HFFc6 (cell line): ENCODE results near the gene CPA1. TPM values are rescaled to one million over a fixed set of nuclear protein-coding genes. Genes with fewer than 3 reads are reported as not detected.

Experiments used
- DNase-seq: peaks from one replicate; pipeline ENCODE4 v3.0.0-alpha.2; 2018
- H3K27ac Mint-ChIP-seq: 2 replicates; pipeline ENCODE4 v1.8.0; 2020; ENCODE audit warnings: mild to moderate bottlenecking, mixed read lengths
- H3K27me3 Mint-ChIP-seq: 2 replicates; pipeline ENCODE4 v1.8.0; 2021; ENCODE audit warnings: mild to moderate bottlenecking, moderate library complexity, mixed read lengths; ENCODE audit not compliant: insufficient read depth
- H3K36me3 Mint-ChIP-seq: 2 replicates; pipeline ENCODE4 v1.8.0; 2021; ENCODE audit warnings: low read depth, mixed read lengths
- H3K4me1 Mint-ChIP-seq: 2 replicates; pipeline ENCODE4 v1.8.0; 2020; ENCODE audit warnings: low read depth, mixed read lengths
- H3K4me3 Mint-ChIP-seq: 2 replicates; pipeline ENCODE4 v1.8.0; 2020; ENCODE audit warnings: mild to moderate bottlenecking, moderate library complexity, mixed read lengths
- H3K9me3 Mint-ChIP-seq: 2 replicates; pipeline ENCODE4 v1.8.0; 2020; ENCODE audit warnings: mild to moderate bottlenecking, mixed read lengths
- CTCF ChIP-seq: fragments of 200-600 bp; sonication (generic); IDR thresholded peaks from 2 replicates; pipeline ENCODE4 v1.5.0; 2021; ENCODE audit warnings: antibody characterized with exemption, mild to moderate bottlenecking
- total RNA-seq, 6 experiments: library from RNA; stranded (reverse); fragmentation: NEBNext Ultra II Directional; extraction: Animal tissue kit (Norgen Biotek cat#: 25700); gene quantifications; 2 replicates in 1 of 6; 3 replicates in 5 of 6; pipeline ENCODE4 v1.2.3, GENCODE V29; 2021

Gene CPA1
- total RNA-seq, 6 experiments from 2014 or later: not detected

GRCh38 chr7:130419658-130420057, 39.4 kb downstream of the CPA1 start:
- TF ChIP-seq CTCF: no peak
- Mint-ChIP-seq H3K4me1 (no peaks in the 10 kb centered on the region), H3K27ac (no peak overlapping the region), H3K9me3 (no peaks in the 10 kb centered on the region), H3K27me3 (no peaks in the 10 kb centered on the region), H3K36me3 (no peaks in the 10 kb centered on the region), H3K4me3 (no peak overlapping the region)
- DNase-seq: no peak

DNA sequence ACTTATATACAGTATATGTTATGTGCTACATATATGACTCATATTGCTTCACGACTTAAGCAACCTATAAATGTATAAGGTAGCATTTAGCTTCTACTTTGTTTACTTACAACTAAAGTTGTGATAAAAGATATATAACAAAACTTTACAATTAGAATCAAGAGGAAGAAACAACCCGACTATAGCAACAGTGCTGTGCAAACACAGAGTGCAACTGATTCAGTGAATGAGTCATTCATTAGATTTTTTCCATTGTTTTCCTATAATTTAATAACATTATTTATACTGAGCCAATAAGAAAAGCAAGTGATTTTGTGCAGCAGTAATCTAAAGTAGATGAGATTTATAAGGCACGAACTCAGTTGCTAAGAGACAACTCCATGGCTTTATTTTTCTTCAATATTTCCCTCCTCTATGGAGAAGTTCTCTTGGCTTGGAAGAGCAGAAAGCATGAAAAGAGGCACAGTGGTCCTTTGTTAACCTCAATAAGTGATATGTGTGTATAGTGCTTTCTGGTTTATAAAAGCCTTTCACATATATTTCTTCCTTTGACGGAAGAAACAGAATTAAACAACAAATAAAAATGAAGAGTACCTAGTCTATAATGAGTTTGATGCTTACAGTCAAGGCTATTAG, 40.8 kb downstream of the CPA1 start:
- Mint-ChIP-seq H3K4me3 (no peak overlapping the region), H3K9me3 (no peaks in the 10 kb centered on the region), H3K27me3 (no peaks in the 10 kb centered on the region), H3K36me3 (no peaks in the 10 kb centered on the region), H3K27ac (no peak overlapping the region), H3K4me1 (no peaks in the 10 kb centered on the region)
- no peak for DNase-seq
- no peak for TF ChIP-seq CTCF

- no peaks in the 10 kb centered on the region for H3K9me3 Mint-ChIP-seq
These were observed 41.4 kb downstream of the CPA1 start for GRCh38 chr7:130421684-130422083.

DNA sequence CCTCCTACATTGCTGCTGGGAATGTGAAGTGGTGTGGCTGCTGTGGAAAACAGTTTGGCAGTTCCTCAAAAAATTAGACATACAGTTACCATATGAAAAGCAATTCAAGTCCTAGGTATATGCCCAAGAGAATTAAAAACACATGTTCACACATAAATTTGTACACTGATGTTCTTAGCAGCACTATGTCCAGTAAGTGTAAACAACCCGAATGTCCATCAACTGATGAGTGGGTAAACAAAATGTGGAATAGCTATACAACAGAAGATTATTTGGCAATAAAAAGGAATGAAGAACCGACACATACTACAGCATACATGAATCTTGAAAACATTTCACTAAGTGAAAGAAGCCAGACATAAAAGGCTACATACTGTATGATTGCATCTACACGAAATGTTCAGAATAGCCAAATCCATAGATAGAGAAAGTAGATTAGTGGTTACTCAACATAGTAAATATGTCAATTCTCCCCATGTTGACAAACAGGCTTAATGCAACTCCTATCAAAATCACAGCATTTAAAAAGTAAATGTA, 43.3 kb downstream of the CPA1 start:
- H3K9me3 Mint-ChIP-seq: no peaks in the 10 kb centered on the region
- no peak overlapping the region for H3K27ac Mint-ChIP-seq
- no peak overlapping the region for H3K4me3 Mint-ChIP-seq
- H3K36me3 Mint-ChIP-seq: no peaks in the 10 kb centered on the region
- DNase-seq: no peak
- H3K4me1 Mint-ChIP-seq: no peaks in the 10 kb centered on the region
- no peaks in the 10 kb centered on the region for H3K27me3 Mint-ChIP-seq
- TF ChIP-seq CTCF: no peak

More at GRCh38 chr7:130421684-130422083, 41.4 kb downstream of the CPA1 start:
- DNase-seq: no peak
- Mint-ChIP-seq H3K27ac (no peak overlapping the region), H3K36me3 (no peaks in the 10 kb centered on the region), H3K27me3 (no peaks in the 10 kb centered on the region), H3K4me1 (no peaks in the 10 kb centered on the region), H3K4me3 (no peak overlapping the region)
- TF ChIP-seq CTCF: no peak

DNA sequence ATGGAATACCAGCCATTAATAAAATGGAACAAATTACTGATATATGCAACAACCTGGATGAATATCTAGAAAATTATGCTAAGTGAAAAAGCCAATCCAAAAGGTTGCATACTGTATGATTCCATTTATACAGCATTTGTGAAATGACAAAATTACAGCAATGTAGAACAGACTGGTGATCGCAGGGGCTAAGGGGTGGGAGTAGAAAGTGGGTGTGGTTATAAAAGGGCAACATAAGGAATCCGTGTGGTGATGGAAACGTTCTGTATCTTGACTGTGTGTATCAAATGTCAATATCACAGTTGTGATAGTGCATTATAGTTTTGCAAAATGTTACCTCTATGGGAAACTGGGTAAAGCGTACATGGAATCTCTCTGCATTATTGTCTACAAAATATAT, 45.5 kb downstream of the CPA1 start:
- no peaks in the 10 kb centered on the region for H3K4me1 Mint-ChIP-seq
- no peak overlapping the region for H3K4me3 Mint-ChIP-seq
- H3K9me3 Mint-ChIP-seq: no peaks in the 10 kb centered on the region
- DNase-seq: no peak
- no peak for TF ChIP-seq CTCF
- H3K27me3 Mint-ChIP-seq: no peaks in the 10 kb centered on the region
- H3K36me3 Mint-ChIP-seq: no peaks in the 10 kb centered on the region
- H3K27ac Mint-ChIP-seq: no peak overlapping the region
